H1 (cell line): ENCODE data around the gene PODN. TPM values are rescaled to one million over a fixed set of nuclear protein-coding genes. Genes with fewer than 3 reads are reported as not detected.

ENCODE experiments used
- CTCF ChIA-PET: fragments of 300-600 bp; sonication (Branson Sonifier 250); formaldehyde crosslinking; loops from one replicate; lab custom pipeline; 2021; ENCODE audit not compliant: partially characterized antibody; lab: Charles Lee
- POLR2A ChIA-PET: fragments of 300-600 bp; sonication (Branson Sonifier 250); formaldehyde crosslinking; loops from one replicate; lab custom pipeline; 2021; ENCODE audit warnings: inconsistent platforms; ENCODE audit not compliant: partially characterized antibody; lab: Charles Lee
- DNase-seq, 2 experiments: peaks; one replicate each; pipeline versions ENCODE4 v3.0.0 to v3.0.0-alpha.2; 2010 to 2022; ENCODE audit warnings: low spot score in 2 of 2, low read depth in 1 of 2, mixed read lengths in 1 of 2
- FAIRE-seq: peaks from 2 replicates; lab custom pipeline; 2011; peaks lifted over from hg19 to GRCh38; lab: Jason Lieb, UNC
- H2AFZ ChIP-seq: 2 replicates; pipeline ENCODE4 v1.8.1; 2012; ENCODE audit warnings: low read length, inconsistent platforms
- H2AK5ac ChIP-seq: 2 replicates; pipeline ENCODE4 v1.6.1; 2013; ENCODE audit warnings: low read depth, low read length
- H2BK120ac ChIP-seq: replicated peaks from 2 replicates; pipeline ENCODE3; 2013; ENCODE audit warnings: low read depth, low read length, inconsistent platforms
- H2BK12ac ChIP-seq: 2 replicates; pipeline ENCODE4 v1.6.1; 2013; ENCODE audit warnings: low read depth, low read length
- H2BK15ac ChIP-seq: 2 replicates; pipeline ENCODE4 v1.6.1; 2013; ENCODE audit warnings: low read length
- H2BK20ac ChIP-seq: 2 replicates; pipeline ENCODE4 v1.6.1; 2013; ENCODE audit warnings: low read length
- H2BK5ac ChIP-seq: 2 replicates; pipeline ENCODE4 v1.6.1; 2013; ENCODE audit warnings: low read depth, low read length
- H3K14ac ChIP-seq: 2 replicates; pipeline ENCODE4 v1.6.1; 2013; ENCODE audit warnings: inconsistent platforms; ENCODE audit not compliant: insufficient read length
- H3K18ac ChIP-seq: 2 replicates; pipeline ENCODE4 v1.6.1; 2013; ENCODE audit warnings: low read length; ENCODE audit errors: extremely low read depth
- H3K23ac ChIP-seq: 2 replicates; pipeline ENCODE4 v1.6.1; 2013; ENCODE audit warnings: inconsistent platforms; ENCODE audit not compliant: insufficient read length
- H3K23me2 ChIP-seq: 2 replicates; pipeline ENCODE4 v1.6.1; 2013; ENCODE audit warnings: low read depth, low read length
- H3K27ac ChIP-seq: 2 replicates; pipeline ENCODE4 v1.6.1; 2011; ENCODE audit warnings: low read depth, low read length, inconsistent platforms
- H3K27me3 ChIP-seq, 4 experiments: replicated peaks in 1 of 4; 1 replicate in 1 of 4; 2 replicates in 3 of 4; pipeline versions ENCODE4 v1.6.1 to v1.8.1; 2011 to 2013; ENCODE audit warnings: low read length in 3 of 4, mild to moderate bottlenecking in 3 of 4, inconsistent platforms in 2 of 4, mixed read lengths in 2 of 4, moderate library complexity in 1 of 4; ENCODE audit not compliant: control insufficient read depth in 3 of 4, insufficient read depth in 3 of 4; ENCODE audit errors: extremely low read depth in 1 of 4
- H3K36me3 ChIP-seq, 4 experiments: 2 replicates each; pipeline versions ENCODE4 v1.6.1 to v1.8.1; 2011 to 2013; ENCODE audit warnings: mild to moderate bottlenecking in 4 of 4, low read length in 3 of 4, moderate library complexity in 2 of 4, control low read depth in 1 of 4, inconsistent platforms in 1 of 4; ENCODE audit not compliant: insufficient read depth in 4 of 4, control insufficient read depth in 2 of 4
- H3K4ac ChIP-seq: replicated peaks from 2 replicates; pipeline ENCODE3; 2013; ENCODE audit warnings: low read length, low read depth, mixed read lengths, inconsistent platforms; ENCODE audit not compliant: insufficient read length
- H3K4me1 ChIP-seq, 4 experiments: replicated peaks in 1 of 4; 1 replicate in 1 of 4; 2 replicates in 3 of 4; pipeline versions ENCODE4 v1.6.1 to v1.8.1; 2011 to 2013; ENCODE audit warnings: low read length in 3 of 4, inconsistent platforms in 2 of 4, mixed read lengths in 1 of 4; ENCODE audit not compliant: insufficient read depth in 4 of 4, control insufficient read depth in 3 of 4
- H3K4me2 ChIP-seq, 2 experiments: 2 replicates each; pipeline versions ENCODE4 v1.6.1 to v1.8.1; 2011 to 2013; ENCODE audit warnings: low read depth in 2 of 2, low read length in 2 of 2, control low read depth in 1 of 2, inconsistent platforms in 1 of 2, mild to moderate bottlenecking in 1 of 2; ENCODE audit not compliant: insufficient read depth in 1 of 2
- H3K4me3 ChIP-seq, 4 experiments: fragments of 200-600, 300-600 bp in 1 of 4; sonication (generic), shearing (Covaris generic), sonication (Bioruptor Twin) in 1 of 4; 2 replicates each; pipeline versions ENCODE4 v1.5.1 to v1.8.1; 2011 to 2016; ENCODE audit warnings: low read length in 4 of 4, low read depth in 3 of 4, control low read depth in 2 of 4, inconsistent platforms in 2 of 4, mild to moderate bottlenecking in 2 of 4, mixed read lengths in 1 of 4, moderate library complexity in 1 of 4; ENCODE audit not compliant: insufficient read depth in 2 of 4; ENCODE audit errors: extremely low read depth in 1 of 4
- H3K56ac ChIP-seq: replicated peaks from 2 replicates; pipeline ENCODE3; 2013; ENCODE audit warnings: low read depth, mild to moderate bottlenecking, mixed read lengths, low read length, inconsistent platforms; ENCODE audit not compliant: insufficient read length
- H3K79me1 ChIP-seq: 2 replicates; pipeline ENCODE4 v1.6.1; 2013; ENCODE audit warnings: low read depth, low read length, control low read depth
- H3K79me2 ChIP-seq, 2 experiments: 2 replicates each; pipeline versions ENCODE4 v1.6.1 to v1.8.1; 2012 to 2013; ENCODE audit warnings: low read length in 2 of 2, mild to moderate bottlenecking in 2 of 2, inconsistent platforms in 1 of 2; ENCODE audit not compliant: insufficient read depth in 2 of 2, control insufficient read depth in 1 of 2
- H3K9ac ChIP-seq, 4 experiments: replicated peaks in 1 of 4; 1 replicate in 1 of 4; 2 replicates in 3 of 4; pipeline versions ENCODE4 v1.6.1 to v1.8.1; 2011 to 2013; ENCODE audit warnings: low read depth in 3 of 4, low read length in 3 of 4, control low read depth in 2 of 4, mild to moderate bottlenecking in 2 of 4, moderate library complexity in 2 of 4, inconsistent platforms in 1 of 4; ENCODE audit errors: extremely low read depth in 1 of 4
- H3K9me3 ChIP-seq, 2 experiments: 2 replicates each; pipeline versions ENCODE4 v1.6.1 to v1.8.1; 2012 to 2013; ENCODE audit warnings: mild to moderate bottlenecking in 2 of 2, moderate library complexity in 2 of 2, control low read depth in 1 of 2, inconsistent platforms in 1 of 2, low read depth in 1 of 2, low read length in 1 of 2, mixed read lengths in 1 of 2; ENCODE audit not compliant: insufficient read depth in 2 of 2
- H4K20me1 ChIP-seq, 2 experiments: replicated peaks in 1 of 2; 2 replicates each; pipeline versions ENCODE3 to v1.8.1; 2011 to 2013; ENCODE audit warnings: inconsistent platforms in 2 of 2, low read length in 2 of 2, mild to moderate bottlenecking in 1 of 2; ENCODE audit not compliant: insufficient read depth in 2 of 2, control insufficient read depth in 1 of 2
- H4K5ac ChIP-seq: 2 replicates; pipeline ENCODE4 v1.6.1; 2013; ENCODE audit warnings: low read length, low read depth, mixed read lengths, inconsistent platforms; ENCODE audit not compliant: insufficient read length
- H4K8ac ChIP-seq: 2 replicates; pipeline ENCODE4 v1.8.0; 2013; ENCODE audit warnings: mild to moderate bottlenecking, moderate library complexity, low read length, inconsistent platforms; ENCODE audit not compliant: insufficient read depth; ENCODE audit errors: extremely low read depth
- H4K91ac ChIP-seq: replicated peaks from 2 replicates; pipeline ENCODE3; 2013; ENCODE audit warnings: low read length, mixed read lengths, inconsistent platforms; ENCODE audit not compliant: insufficient read length
- BCL11A ChIP-seq, 2 experiments: IDR thresholded peaks; one replicate each; pipeline ENCODE4 v1.6.1; 2011; ENCODE audit warnings: low read depth in 2 of 2, low read length in 2 of 2, mild to moderate bottlenecking in 2 of 2
- EZH2 ChIP-seq: fragments of 200-600 bp; sonication (generic); IDR thresholded peaks from 2 replicates; pipeline ENCODE4 v1.7.1; 2012; ENCODE audit warnings: low read depth, mild to moderate bottlenecking, moderate library complexity, low read length, inconsistent platforms; ENCODE audit not compliant: severe bottlenecking
- HDAC2 ChIP-seq, 2 experiments: fragments of 300-600 bp in 1 of 2; sonication (generic) in 1 of 2; IDR thresholded peaks; 2 replicates each; pipeline ENCODE4 v1.6.1; 2011 to 2012; ENCODE audit warnings: low read depth in 2 of 2, low read length in 2 of 2, mild to moderate bottlenecking in 2 of 2, moderate library complexity in 2 of 2, borderline replicate concordance in 1 of 2, inconsistent platforms in 1 of 2
- HDAC6 ChIP-seq: IDR thresholded peaks from one replicate; pipeline ENCODE4 v1.7.1; 2012; ENCODE audit warnings: low read depth, mild to moderate bottlenecking, inconsistent platforms, low read length, moderate library complexity
- JUND ChIP-seq: IDR thresholded peaks from 2 replicates; pipeline ENCODE4 v1.6.1; 2011; ENCODE audit warnings: mild to moderate bottlenecking, improper control_type of control experiment, low read length
- MAX ChIP-seq: IDR thresholded peaks from 2 replicates; pipeline ENCODE4 v1.6.1; 2012; ENCODE audit warnings: inconsistent platforms
- NANOG ChIP-seq: IDR thresholded peaks from 2 replicates; pipeline ENCODE4 v1.6.1; 2011; ENCODE audit warnings: low read length, low read depth, mild to moderate bottlenecking, inconsistent platforms; ENCODE audit not compliant: insufficient read depth, poor library complexity, severe bottlenecking
- NRF1 ChIP-seq: IDR thresholded peaks from 2 replicates; pipeline ENCODE4 v1.6.1; 2011; ENCODE audit warnings: mild to moderate bottlenecking, low read depth, low read length, improper control_type of control experiment
- PHF8 ChIP-seq: fragments of 200-600 bp; sonication (generic); conservative IDR thresholded peaks from 2 replicates; pipeline ENCODE4 v1.7.1; 2012; ENCODE audit warnings: low read depth, mild to moderate bottlenecking, inconsistent platforms, low read length, moderate library complexity
- RNF2 ChIP-seq: fragments of 200-900, 300-1000 bp; sonication (generic); IDR thresholded peaks from 2 replicates; pipeline ENCODE4 v1.7.1; 2016; ENCODE audit warnings: borderline replicate concordance, low read depth, mild to moderate bottlenecking, antibody characterized with exemption, low read length; ENCODE audit not compliant: poor library complexity, severe bottlenecking; ENCODE audit errors: missing control alignments
- SAP30 ChIP-seq: fragments of 300-600 bp; sonication (generic); IDR thresholded peaks from 2 replicates; pipeline ENCODE4 v1.7.1; 2012; ENCODE audit warnings: low read length, moderate library complexity, mild to moderate bottlenecking, inconsistent platforms; ENCODE audit not compliant: insufficient read depth, insufficient replicate concordance
- ZNF274 ChIP-seq: IDR thresholded peaks from 2 replicates; pipeline ENCODE4 v1.7.0; 2012; ENCODE audit warnings: low read length, borderline replicate concordance; ENCODE audit errors: extremely low read depth
- WGBS, 2 experiments: shearing (Covaris generic) in 1 of 2; methylation state at CpG; one replicate each; pipeline versions ENCODE4 v1.1.6 to v1.1.7; 2013 to 2015; ENCODE audit warnings: low lambda C conversion rate in 2 of 2, mixed read lengths in 2 of 2, inconsistent platforms in 1 of 2, low coverage in 1 of 2, missing lambda C conversion rate in 1 of 2; ENCODE audit not compliant: insufficient replicate concordance in 2 of 2, insufficient coverage in 1 of 2, insufficient read length in 1 of 2; ENCODE audit errors: extremely low coverage in 1 of 2, missing lambda C conversion rate in 1 of 2; 5-methylcytosine and 5-hydroxymethylcytosine counted together
- polyA plus RNA-seq, 7 experiments: library from polyadenylated mRNA; depleted of rRNA in 3 of 7; stranded (reverse) in 5 of 7; unstranded in 2 of 7; fragments of >200 nt in 5 of 7; fragments of 200-250 nt in 2 of 7; gene quantifications; 1 replicate in 5 of 7; 2 replicates in 1 of 7; 4 replicates in 1 of 7; pipeline versions ENCODE4 v1.2.1 to v1.2.3, GENCODE V29; 2011 to 2013; ENCODE audit warnings: missing spikeins in 2 of 7, mixed read lengths in 2 of 7
- total RNA-seq: library from RNA; stranded (reverse); fragmentation: NEBNext Ultra II Directional; extraction: Animal tissue kit (Norgen Biotek cat#: 25700); gene quantifications from 2 replicates; pipeline ENCODE4 v1.2.1, GENCODE V29; 2021

Gene PODN
- total and polyA plus RNA-seq, 2 of the 8 experiments (the other 6 are each of a cell fraction or from before 2014, with no cell fraction given), result 0.11 to 0.17 TPM

- H3K27me3 ChIP-seq, result no peaks in the 10 kb centered on the region
- no peak overlapping the region for H2BK15ac ChIP-seq
- no peak overlapping the region for H3K18ac ChIP-seq
- H3K4me3 ChIP-seq, result no peak overlapping the region
- H4K91ac ChIP-seq, result no peak overlapping the region
- no peaks in the 10 kb centered on the region for H3K79me2 ChIP-seq
- H4K5ac ChIP-seq, result no peak overlapping the region
- H3K27ac ChIP-seq, result no peak overlapping the region
- H3K23me2 ChIP-seq, result no peaks in the 10 kb centered on the region
- no peak overlapping the region for H4K8ac ChIP-seq
- WGBS, 2 experiments, result 78% methylated on average over 2 of the region's 2 CpGs; no CpG with 5 or more reads in 1 of the 2 experiments
- no peaks in the 10 kb centered on the region for H3K9me3 ChIP-seq
- no peak overlapping the region for H3K56ac ChIP-seq
- no peak overlapping the region for H2BK20ac ChIP-seq
- DNase-seq (no peak), FAIRE-seq (no peak)
- no peak overlapping the region for H2AFZ ChIP-seq
- H3K4me1 ChIP-seq, result no peaks in the 10 kb centered on the region
- no peaks in the 10 kb centered on the region; a peak in 1 of 8 replicates for H3K36me3 ChIP-seq
- no peak overlapping the region for H2BK12ac ChIP-seq
- no peaks in the 10 kb centered on the region for H3K79me1 ChIP-seq
- ChIA-PET POLR2A (no interaction called here), CTCF (interaction anchor here (0.6 to 1.8 kb wide), 2 partner anchors 10 to 96 kb away, joined by 3 read pairs; no protein-coding TSS in a partner anchor)
- no peak overlapping the region for H3K4me2 ChIP-seq
- no peak overlapping the region for H3K23ac ChIP-seq
- no peaks in the 10 kb centered on the region for H4K20me1 ChIP-seq
- H3K4ac ChIP-seq, result no peak overlapping the region
- no peak overlapping the region for H3K9ac ChIP-seq
- no peak overlapping the region for H2AK5ac ChIP-seq
- no peak overlapping the region for H2BK120ac ChIP-seq
- no peak overlapping the region for H3K14ac ChIP-seq
- H2BK5ac ChIP-seq, result no peak overlapping the region
- TF ChIP-seq JUND, result no peak
- TF ChIP-seq NRF1, result no peak
- TF ChIP-seq SAP30, result no peak
- no peak for TF ChIP-seq ZNF274
- TF ChIP-seq BCL11A (IDR thresholded peaks at IDR 0.05; ENCODE audit: low read depth in 2 of 2, low read length in 2 of 2), result no peak
- TF ChIP-seq EZH2, result no peak
- no peak for TF ChIP-seq MAX
- no peak for TF ChIP-seq PHF8
- no peak for TF ChIP-seq HDAC6
- no peak for TF ChIP-seq NANOG
- TF ChIP-seq HDAC2 (IDR thresholded peaks at IDR 0.05; ENCODE audit: borderline replicate concordance in 1 of 2, low read depth in 2 of 2, low read length in 2 of 2), result no peak
- TF ChIP-seq RNF2, result no peak
Measured at GRCh38 chr1:53026254-53026653, 35.8 kb upstream of the PODN start.
